Measurements from ENCODE around the gene CYFIP1.

The CYFIP1 gene

GRCh38 chr15:22951031-22951380, 29.2 kb downstream of the CYFIP1 start:
- in situ Hi-C loops (cut with MboI; ENCODE audit: low sequenced_read_pairs): no loop called here

- in situ Hi-C loops (cut with MboI; ENCODE audit: low sequenced_read_pairs): no loop called here
These were observed 29.7 kb downstream of the CYFIP1 start for GRCh38 chr15:22950256-22950990.

- in situ Hi-C loops (cut with MboI; ENCODE audit: low sequenced_read_pairs): loop anchor here (10.0 kb wide), 1 partner anchor 64 kb away; no protein-coding TSS in a partner anchor
These were observed 31.1 kb downstream of the CYFIP1 start for GRCh38 chr15:22949074-22949547.

DNA sequence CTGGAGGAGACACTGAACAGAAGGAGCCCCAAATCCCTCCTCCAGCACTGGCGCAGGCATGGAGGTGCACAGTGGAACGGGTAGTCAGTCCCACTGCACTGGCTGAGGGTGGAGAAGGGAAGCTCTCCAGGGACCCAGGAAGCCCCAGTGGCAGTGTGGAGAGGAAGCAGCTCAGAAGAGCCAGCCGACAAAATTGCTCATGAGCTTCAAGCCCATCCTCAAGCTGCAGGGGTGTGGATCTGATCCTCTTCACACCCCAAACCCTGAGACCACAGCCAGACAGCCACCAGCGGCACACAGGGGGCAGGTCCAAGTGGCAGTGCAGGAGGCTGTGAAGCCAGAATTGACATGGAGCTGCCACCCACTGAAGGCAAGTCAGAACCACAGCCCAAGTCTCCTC, 32.1 kb downstream of the CYFIP1 start:
- in situ Hi-C loops (cut with MboI; ENCODE audit: low sequenced_read_pairs): loop anchor here (10.0 kb wide), 1 partner anchor 63 kb away; no protein-coding TSS in a partner anchor

GRCh38 chr15:22947101-22948000, 32.8 kb downstream of the CYFIP1 start:
- in situ Hi-C loops (cut with MboI; ENCODE audit: low sequenced_read_pairs): loop anchor here (10.0 kb wide), 1 partner anchor 63 kb away; no protein-coding TSS in a partner anchor

DNA sequence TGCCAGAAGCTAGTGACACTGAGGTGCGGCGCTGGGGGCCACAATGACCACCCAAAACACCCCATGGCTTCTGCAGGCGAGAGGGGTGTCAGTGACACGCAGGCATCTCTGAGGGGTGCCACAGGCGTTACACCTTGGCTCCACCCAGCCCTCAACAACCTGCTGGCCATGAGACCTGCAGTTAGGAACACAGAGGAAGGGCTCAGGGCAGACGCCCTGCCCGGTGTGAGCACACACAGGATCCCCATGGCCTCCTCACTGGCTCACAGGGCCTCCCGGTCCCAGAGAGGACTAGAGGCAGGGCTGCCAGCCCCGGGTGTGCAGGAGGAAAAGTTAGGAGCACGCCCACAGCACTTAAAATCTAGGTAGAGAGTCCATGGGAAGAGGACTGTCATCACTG, 35.1 kb downstream of the CYFIP1 start:
- in situ Hi-C loops (cut with MboI; ENCODE audit: low sequenced_read_pairs): loop anchor here (10.0 kb wide), 1 partner anchor 60 kb away; no protein-coding TSS in a partner anchor

- in situ Hi-C loops (cut with MboI; ENCODE audit: low sequenced_read_pairs): loop anchor here (10.0 kb wide), 1 partner anchor 60 kb away; no protein-coding TSS in a partner anchor
These were observed 35.5 kb downstream of the CYFIP1 start for GRCh38 chr15:22944651-22945050.

DNA sequence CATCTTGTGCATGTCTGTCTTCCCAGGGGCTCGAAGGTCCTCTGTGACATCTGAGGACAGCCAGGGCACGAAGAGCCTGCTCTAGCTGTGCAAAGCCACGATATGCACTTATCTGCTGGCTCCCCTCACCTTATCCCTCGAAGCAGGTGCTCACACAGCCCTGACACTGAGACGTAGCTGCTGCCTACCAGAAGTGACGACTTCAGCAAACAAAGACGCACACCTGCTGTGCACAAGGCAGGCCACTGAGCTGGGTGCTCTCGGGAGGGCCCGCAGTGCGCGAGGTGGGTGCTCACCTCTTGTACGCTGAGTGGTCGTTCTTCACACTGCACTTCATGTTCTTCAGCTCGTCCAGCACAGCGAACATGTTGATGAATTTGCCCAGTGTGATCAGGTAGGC, 37.3 kb downstream of the CYFIP1 start:
- in situ Hi-C loops (cut with MboI; ENCODE audit: low sequenced_read_pairs): loop anchor here (10.0 kb wide), 1 partner anchor 58 kb away; no protein-coding TSS in a partner anchor

- in situ Hi-C loops (cut with MboI; ENCODE audit: low sequenced_read_pairs): loop anchor here (10.0 kb wide), 1 partner anchor 58 kb away; no protein-coding TSS in a partner anchor
These were observed 37.8 kb downstream of the CYFIP1 start for GRCh38 chr15:22942306-22942855.

GRCh38 chr15:22941179-22941578, 39.0 kb downstream of the CYFIP1 start:
- in situ Hi-C loops (cut with MboI; ENCODE audit: low sequenced_read_pairs): loop anchor here (10.0 kb wide), 1 partner anchor 56 kb away; no protein-coding TSS in a partner anchor

DNA sequence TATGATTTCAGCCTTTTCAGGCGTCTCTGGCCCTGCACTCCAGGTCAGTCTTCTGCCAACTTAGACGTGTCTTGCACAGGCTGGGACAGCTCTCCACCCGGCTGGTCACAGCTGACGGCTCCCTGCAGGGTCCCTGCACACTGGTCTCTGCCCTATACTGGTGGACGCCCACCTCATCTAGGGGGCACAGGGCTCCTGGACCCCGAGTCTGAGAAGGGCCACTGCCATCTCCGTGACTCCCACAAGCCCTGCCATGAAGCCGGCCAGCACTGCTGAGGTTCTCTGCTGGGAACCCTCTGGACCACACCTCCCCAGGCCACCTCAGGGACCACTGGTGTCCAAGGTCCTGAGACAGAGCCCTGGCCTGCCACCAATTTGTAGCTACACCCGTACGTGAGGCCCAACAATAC, 40.5 kb downstream of the CYFIP1 start:
- in situ Hi-C loops (cut with MboI; ENCODE audit: low sequenced_read_pairs): loop anchor here (10.0 kb wide), 1 partner anchor 55 kb away; no protein-coding TSS in a partner anchor

DNA sequence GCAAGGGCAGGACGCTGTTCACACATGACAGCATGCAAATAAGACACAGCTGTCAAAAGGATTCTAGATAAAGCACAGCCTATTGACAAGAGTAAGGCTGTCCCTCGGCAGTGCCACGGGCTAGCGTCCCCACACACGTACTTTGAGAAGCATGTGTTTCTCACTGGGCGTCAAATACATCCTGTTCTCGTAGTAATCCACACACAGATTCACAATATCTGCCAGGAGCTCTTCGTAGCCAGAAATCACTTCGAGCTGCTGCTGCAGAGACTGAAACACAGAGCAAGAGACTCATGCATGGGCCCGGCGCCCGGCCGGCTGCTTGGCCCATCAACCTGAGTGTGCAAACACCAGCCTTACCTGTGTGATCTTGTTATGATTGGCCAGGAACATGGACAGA, 41.1 kb downstream of the CYFIP1 start:
- in situ Hi-C loops (cut with MboI; ENCODE audit: low sequenced_read_pairs): no loop called here

DNA sequence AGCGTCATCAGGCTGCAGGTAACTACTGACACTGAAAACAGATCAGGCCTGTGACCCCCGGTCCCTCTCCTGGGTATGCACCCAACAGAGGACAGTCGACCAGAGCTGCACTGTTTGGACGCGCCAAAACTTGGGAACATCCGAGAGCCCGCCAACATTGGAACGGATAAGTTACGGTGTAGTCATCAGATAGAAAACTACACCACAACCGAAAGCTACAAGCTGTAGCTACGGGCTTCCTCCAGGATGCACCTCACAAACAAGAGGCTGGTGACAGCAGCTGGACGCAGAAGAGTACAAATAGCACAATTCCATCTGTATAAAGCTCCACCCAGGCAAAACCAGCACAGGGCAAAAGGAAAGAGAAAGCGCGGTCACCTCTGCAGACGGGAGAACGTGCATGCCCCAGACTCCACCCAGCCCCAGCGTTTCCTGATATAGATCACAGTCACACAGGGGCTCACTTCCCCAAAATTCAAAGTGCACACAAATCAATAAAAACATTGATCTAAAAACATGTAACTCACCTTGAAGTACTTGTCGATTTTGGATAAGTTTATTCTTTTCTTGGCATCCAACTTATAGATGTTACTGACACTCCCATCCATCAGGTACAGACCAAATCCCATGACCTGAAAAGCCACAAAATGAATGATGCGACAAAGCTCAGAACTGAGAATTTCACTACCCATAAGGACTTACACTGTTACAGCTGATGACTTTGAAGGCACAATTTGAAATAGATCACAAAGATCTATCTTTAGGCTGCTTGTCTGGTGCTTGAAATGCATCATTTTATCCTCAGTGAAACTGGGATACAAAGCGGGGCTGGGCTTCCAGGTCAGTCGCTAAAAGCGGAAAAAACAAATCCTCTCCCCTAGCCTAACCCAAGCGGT, 43.3 kb downstream of the CYFIP1 start:
- in situ Hi-C loops (cut with MboI; ENCODE audit: low sequenced_read_pairs): no loop called here

GRCh38 chr15:22933641-22934061, 46.5 kb downstream of the CYFIP1 start:
- in situ Hi-C loops (cut with MboI; ENCODE audit: low sequenced_read_pairs): no loop called here

GRCh38 chr15:22931784-22932536, 48.2 kb downstream of the CYFIP1 start:
- in situ Hi-C loops (cut with MboI; ENCODE audit: low sequenced_read_pairs): no loop called here

- in situ Hi-C loops (cut with MboI; ENCODE audit: low sequenced_read_pairs): no loop called here
These were observed 49.2 kb downstream of the CYFIP1 start for GRCh38 chr15:22930782-22931484.

DNA sequence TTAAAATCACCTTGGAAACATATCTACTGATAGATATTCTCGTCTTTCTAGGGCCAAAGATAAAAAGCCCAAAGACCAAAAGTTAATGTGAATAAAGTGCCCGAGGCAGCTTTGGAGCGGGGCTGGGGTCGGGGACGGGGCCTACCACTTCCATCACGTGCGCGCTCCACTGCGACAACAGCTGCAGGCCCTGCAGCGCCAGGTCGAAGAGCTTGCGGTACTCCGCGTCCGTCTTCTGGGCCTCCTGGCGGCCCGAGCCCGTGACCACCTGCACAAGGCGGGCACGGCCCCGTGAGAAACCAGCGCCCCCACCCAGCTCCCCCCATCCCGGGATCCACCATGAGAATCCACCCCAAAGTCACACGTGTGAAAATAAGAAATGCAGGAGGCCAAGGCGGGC, 52.4 kb downstream of the CYFIP1 start:
- in situ Hi-C loops (cut with MboI; ENCODE audit: low sequenced_read_pairs): no loop called here

DNA sequence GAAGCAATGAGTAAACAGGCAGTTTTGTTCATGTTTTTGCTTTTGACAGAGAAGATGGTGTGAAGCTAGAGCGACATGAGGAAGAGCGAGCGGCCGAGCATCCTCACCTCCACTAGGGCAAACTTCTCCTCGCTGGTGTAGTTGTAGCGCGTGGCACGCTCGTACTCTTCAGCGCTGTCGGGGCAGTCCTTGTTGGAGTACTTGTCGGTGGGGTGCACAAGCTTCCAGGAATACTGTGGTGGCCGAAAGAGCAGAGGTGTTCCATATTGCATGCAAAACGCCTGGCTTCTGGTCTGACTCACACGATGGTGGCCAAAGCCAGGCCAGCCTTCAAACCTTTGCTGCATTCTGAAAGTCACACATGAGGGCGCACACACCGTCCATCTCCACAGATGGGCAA, 54.3 kb downstream of the CYFIP1 start:
- in situ Hi-C loops (cut with MboI; ENCODE audit: low sequenced_read_pairs): no loop called here

DNA sequence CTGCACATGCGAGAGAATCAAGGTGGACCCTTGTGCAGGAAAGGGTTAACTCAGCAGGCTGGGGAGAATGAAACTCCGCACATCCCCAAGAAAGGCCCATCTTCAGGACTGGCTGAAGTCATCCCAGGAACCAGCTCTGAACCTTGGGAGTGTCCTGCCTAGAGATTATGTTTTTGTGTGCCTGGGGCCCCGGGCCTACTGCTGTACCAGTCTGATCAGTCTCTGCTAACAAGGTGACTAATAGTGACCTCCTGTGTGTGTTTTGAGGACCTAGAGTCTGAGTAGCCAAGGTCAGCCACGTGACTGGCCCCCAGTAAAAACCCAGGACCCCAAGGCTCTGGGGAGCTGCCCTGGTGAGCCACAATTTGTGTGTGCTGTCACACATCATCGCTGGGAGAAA, 58.2 kb downstream of the CYFIP1 start:
- in situ Hi-C loops (cut with MboI; ENCODE audit: low sequenced_read_pairs): loop anchor here (25.0 kb wide), 1 partner anchor 90 kb away; no protein-coding TSS in a partner anchor

Measured in HL-60/S4 treated with phorbol 12-myristate 13-acetate at 8.2 ng/mL for 4 days and 3 days (cell line).